IPS-11a (cell line): ENCODE data around the gene LDHAL6B.
"Not testable (repeated sequence)": the region's sequence is repeated elsewhere in the genome, so short reads cannot be mapped to it uniquely, and the experiment has no call there.

Source experiments
- H3K4me3 ChIP-seq: one replicate; pipeline ENCODE4 v1.5.1; 2013; ENCODE audit warnings: low read depth, low read length, control low read depth

LDHAL6B gene

GRCh38 chr15:59206623-59207183 lies at the start of gene LDHAL6B:
Gene LDHAL6B, plus strand, starts transcription at chr15:59206843. Its CDS starts 98 bp downstream, at chr15:59206941.
- no peak within 1 kb of the TSS for H3K4me3 ChIP-seq

GRCh38 chr15:59157396-59157795 lies 49.2 kb upstream of the LDHAL6B start:
- H3K4me3 ChIP-seq = no peak overlapping the region

- H3K4me3 ChIP-seq = no peak overlapping the region
Observed at GRCh38 chr15:59157840-59158700, 48.6 kb upstream of the LDHAL6B start.

DNA sequence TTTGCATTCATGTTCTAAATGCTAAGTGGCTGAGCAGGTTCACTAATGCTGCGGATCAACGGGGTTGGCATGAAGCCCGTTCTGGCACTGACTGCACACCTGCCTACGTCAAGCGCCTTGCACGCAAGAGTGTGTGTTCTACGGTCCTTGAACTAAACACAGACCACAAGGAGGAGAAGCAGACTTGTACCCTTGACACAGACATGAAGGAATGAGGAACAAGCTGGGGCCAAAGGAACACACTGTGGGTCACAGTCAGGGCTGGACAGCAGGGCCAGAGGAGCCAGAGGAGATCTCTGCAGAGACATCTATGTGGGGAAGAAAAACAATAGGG lies 48.0 kb upstream of the LDHAL6B start:
- no peak overlapping the region for H3K4me3 ChIP-seq

DNA sequence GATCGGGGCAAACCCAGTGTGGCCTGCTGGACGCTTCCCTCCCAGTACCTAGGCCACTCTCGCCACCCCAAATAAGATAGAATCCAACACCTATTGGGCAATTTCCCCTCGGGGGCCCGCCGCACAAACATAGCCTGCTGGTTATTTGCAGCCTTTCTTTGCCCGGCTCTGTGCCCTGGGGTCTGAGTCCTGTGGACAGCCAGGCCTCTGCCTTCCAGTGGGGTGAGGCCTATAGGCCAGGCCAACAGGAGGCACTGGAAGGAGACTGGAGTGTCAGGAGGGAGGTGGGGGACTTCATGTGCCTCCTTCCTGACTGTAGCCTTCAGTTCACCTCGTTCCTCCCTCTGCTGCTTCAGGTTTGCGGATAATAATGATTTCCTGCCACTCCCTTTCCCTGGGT lies 47.4 kb upstream of the LDHAL6B start:
- no peak overlapping the region for H3K4me3 ChIP-seq

DNA sequence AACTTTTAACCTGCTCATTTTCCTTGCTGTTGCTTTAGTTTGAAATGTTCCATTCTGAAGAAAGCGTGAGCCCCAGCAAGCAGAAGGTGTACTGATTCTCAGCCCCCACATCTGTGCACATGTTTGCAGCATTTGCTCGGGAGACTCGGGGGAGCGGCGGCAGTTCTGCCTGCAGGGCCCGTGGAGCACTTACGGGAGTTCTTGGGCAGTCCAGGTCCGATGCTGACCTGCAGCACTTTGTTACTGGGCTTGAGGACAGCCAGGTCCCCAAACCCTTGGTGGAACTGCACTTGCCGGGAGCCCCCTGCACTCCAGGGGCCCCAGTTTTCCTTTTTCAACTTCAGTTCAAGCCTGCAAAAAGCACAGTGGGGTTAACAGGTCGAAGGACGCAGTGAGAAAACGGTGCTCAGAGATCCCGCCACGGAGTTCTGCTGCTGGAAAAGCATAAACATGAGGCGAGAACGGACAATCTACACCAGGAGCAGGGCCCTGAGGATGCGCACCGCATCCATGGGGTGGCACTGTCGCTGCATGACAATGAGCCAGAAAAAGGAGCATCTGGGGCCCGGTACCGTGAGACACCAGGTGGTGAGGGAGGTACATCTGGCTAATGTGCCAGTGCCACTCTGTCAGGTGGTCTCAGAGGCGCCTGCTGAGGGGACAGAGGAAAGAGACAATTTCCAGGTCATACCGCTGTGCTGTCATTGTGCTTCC lies 45.6 kb upstream of the LDHAL6B start:
- H3K4me3 ChIP-seq = no peak overlapping the region

DNA sequence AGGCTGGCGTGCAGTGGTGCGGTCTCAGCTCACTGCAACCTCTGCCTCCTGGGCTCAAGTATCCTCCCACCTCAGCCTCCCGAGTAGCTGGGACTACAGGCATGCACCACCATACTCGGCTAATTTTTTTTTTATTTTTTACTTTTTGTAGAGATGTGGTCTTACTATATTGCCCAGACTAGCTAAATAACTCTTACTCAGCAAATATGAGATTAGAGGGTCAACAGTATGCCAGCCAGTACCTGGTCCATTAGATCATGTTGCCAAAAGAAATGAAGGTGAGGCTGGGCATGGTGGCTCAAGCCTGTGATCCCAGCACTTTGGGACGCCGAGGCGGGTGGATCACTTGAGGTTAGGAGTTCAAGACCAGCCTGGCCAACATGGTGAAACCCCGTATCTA lies 44.6 kb upstream of the LDHAL6B start:
- H3K4me3 ChIP-seq = not testable (repeated sequence)

GRCh38 chr15:59165726-59166125 lies 40.9 kb upstream of the LDHAL6B start:
- no peak overlapping the region for H3K4me3 ChIP-seq

DNA sequence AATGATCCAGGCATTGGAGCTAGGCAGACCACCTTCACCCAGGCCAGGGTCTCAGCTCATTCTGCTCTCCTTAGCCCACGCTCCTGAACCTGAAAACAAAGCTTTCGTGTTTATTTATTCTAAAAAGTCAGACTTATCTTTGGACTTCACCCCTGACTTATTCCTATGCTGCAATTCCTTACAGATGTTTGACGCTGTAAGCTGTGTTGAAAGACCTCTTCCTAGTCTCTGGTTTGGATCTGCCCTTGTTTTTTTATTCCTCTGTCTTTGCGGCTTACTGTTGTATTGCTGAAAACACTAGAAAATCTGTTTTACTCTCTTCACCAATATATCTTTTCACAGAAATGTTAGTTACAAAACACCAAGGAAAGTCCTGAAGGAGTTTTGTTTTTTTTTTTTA lies 40.5 kb upstream of the LDHAL6B start:
- no peak overlapping the region for H3K4me3 ChIP-seq

GRCh38 chr15:59166601-59167265 lies 39.9 kb upstream of the LDHAL6B start:
- H3K4me3 ChIP-seq = no peak overlapping the region

DNA sequence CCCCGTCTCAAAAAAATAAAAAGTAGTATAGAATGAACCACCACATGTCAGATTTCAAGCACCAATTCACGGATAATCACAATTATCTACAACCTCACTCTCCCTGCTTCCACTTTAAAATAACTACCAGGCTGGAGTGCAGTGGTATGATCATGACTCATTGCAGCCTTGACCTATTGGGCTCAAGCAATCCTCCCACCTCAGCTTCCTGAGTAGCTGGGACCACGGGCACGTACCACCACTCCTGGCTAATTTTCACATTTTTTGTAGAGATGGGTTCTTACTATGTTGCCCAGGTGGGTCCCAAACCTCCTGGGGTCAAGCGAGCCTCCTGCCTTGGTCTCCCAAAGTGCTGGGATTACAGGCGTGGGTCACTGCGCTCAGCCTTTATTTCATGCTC lies 38.1 kb upstream of the LDHAL6B start:
- no peak overlapping the region for H3K4me3 ChIP-seq

DNA sequence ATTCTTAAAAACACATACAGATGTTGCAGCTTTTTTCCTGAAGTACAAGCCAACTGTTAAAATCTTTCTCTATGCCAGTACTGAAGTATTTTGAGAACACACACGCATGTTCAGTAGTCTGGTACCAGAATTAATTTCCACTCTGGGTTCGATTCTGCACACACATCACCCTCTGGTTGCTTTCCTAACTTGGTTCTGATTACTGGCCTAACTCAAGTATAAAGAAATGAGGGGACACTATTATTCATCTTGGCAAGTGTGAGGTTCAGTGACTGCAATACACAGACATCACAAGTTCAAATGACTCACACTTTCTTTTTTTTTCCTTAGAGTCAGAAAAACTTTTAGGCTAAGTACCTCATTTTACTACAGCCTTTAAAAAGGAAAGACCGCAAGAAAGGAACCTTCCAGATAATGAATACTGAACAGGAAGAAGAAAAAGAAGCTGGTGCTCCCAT lies 37.4 kb upstream of the LDHAL6B start:
- no peak overlapping the region for H3K4me3 ChIP-seq

GRCh38 chr15:59170295-59171066 lies 36.2 kb upstream of the LDHAL6B start:
- H3K4me3 ChIP-seq = no peak overlapping the region

- H3K4me3 ChIP-seq = no peak overlapping the region
Observed at GRCh38 chr15:59171067-59171397, 35.6 kb upstream of the LDHAL6B start.

DNA sequence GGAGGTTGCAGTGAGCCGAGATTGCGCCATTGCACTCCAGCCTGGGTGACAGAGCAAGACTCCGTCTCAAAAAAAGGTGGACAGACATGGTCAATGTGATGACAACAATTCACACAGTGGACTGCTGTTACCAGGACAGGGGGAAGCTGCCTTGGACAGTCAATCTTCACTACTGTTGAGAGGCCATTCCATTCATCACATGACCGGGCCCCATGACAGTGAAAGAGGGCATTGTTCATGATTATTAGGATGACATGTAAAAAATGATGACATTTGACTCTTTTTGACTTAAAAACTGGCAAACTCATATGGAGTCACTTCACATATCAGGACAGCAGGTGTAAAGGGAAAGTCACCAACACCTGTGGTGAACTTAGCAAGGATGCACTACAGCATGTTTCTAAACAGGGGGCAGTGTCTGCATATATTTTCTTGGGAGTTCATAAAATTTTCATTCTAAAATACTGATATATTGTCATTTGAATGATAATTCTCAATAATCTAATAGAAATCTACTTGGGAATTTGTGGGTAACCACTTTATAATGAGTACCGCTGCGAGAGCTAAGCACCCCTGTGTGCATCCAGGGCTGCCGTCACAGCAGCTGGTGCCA lies 34.2 kb upstream of the LDHAL6B start:
- H3K4me3 ChIP-seq = no peak overlapping the region

- H3K4me3 ChIP-seq = no peak overlapping the region
Observed at GRCh38 chr15:59173194-59173593, 33.4 kb upstream of the LDHAL6B start.

- H3K4me3 ChIP-seq = no peak overlapping the region
Observed at GRCh38 chr15:59174151-59174834, 32.4 kb upstream of the LDHAL6B start.

GRCh38 chr15:59174835-59175831 lies 31.5 kb upstream of the LDHAL6B start:
- H3K4me3 ChIP-seq = no peak overlapping the region
